ENCODE measurements around the gene ABCG1.
"Not testable (repeated sequence)": the region's sequence is repeated elsewhere in the genome, so short reads cannot be mapped to it uniquely, and the experiment has no call there.

ABCG1 gene

GRCh38 chr21:42218836-42219605 lies at the start of gene ABCG1:
ABCG1 (plus strand) TSS chr21:42219140; CDS start chr21:42219263, 123 bp downstream.
- in situ Hi-C loops (cut with MboI; ENCODE audit: low sequenced_read_pairs), result no loop called here

GRCh38 chr21:42169758-42170157 lies 49.2 kb upstream of the ABCG1 start:
- in situ Hi-C loops (cut with MboI; ENCODE audit: low sequenced_read_pairs), result loop anchor here (5.0 kb wide), 1 partner anchor 98 kb away; no protein-coding TSS in a partner anchor

- in situ Hi-C loops (cut with MboI; ENCODE audit: low sequenced_read_pairs), result loop anchor here (5.0 kb wide), 1 partner anchor 96 kb away; no protein-coding TSS in a partner anchor
Observed at GRCh38 chr21:42171091-42172053, 47.6 kb upstream of the ABCG1 start.

- in situ Hi-C loops (cut with MboI; ENCODE audit: low sequenced_read_pairs), result loop anchor here (5.0 kb wide), 1 partner anchor 94 kb away; no protein-coding TSS in a partner anchor
Observed at GRCh38 chr21:42172596-42173483, 46.1 kb upstream of the ABCG1 start.

DNA sequence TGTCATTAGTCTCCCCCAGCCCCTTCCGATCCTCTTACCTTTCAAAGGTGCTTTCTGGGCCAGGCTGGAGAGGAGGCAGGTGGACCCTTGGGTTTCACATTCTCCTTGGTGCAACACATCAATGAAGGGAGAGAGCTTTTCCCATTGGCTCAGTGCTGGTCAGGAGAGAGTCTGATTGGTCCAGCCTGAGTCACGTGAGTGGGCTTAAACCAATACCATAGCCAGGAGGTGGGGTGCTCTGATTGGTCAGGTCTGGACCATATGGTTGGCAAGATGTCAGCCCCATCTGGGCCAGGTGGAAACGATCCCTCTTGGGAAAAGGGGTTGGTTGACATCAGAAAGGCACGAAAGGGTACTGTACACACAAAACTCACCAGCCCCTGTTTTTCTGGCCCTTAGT lies 44.8 kb upstream of the ABCG1 start:
- in situ Hi-C loops (cut with MboI; ENCODE audit: low sequenced_read_pairs), result loop anchor here (5.0 kb wide), 1 partner anchor 93 kb away; no protein-coding TSS in a partner anchor

DNA sequence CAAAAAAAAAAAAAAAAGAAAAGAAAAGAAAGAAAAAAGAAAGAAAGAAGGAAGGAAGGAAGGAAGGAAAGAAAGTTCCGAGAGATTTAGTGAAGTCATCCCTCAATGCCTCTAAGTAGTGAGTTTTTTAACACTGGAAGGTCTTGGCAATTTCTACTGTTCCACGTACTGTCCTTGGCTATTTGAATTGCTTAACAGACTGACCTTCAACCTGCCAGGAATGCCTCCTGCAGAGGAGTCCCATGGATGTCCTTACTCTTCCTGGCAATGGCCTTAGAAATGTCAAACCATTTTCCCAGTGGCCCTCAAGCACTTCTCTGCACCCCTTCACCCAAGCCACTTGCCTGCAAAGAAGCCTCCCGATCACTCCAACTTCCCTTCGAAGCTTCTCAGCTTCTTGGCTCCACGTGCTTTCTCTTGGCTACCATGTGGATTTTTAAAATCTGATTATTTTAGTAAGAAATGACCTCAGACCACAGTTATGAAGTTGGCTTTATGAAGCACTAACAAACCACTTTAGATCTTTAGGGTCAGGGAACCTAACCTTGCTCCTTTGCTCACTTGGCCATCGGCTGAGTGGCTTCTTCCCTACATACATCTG lies 43.7 kb upstream of the ABCG1 start:
- in situ Hi-C loops (cut with MboI; ENCODE audit: low sequenced_read_pairs), result no loop called here

DNA sequence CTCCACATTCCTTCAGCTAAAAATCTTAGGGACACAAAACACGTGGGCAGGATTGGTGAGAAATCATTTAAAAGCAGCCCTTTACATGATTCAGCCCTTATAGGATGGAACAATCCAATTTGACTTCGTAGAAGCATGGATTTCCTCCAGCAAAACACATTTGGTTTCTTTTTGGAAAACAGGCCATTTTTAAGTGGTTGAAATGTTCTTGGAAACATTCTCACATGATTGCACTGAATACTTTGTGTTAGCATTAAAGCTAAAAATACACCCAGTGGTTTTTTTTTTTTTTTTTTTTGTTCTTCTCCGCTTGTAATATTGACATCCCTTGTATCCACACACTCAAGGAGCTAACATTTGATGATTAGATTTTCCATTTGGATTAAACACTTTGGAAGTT lies 42.1 kb upstream of the ABCG1 start:
- in situ Hi-C loops (cut with MboI; ENCODE audit: low sequenced_read_pairs), result no loop called here

- in situ Hi-C loops (cut with MboI; ENCODE audit: low sequenced_read_pairs), result no loop called here
Observed at GRCh38 chr21:42179316-42179715, 39.6 kb upstream of the ABCG1 start.

GRCh38 chr21:42180001-42180400 lies 38.9 kb upstream of the ABCG1 start:
- in situ Hi-C loops (cut with MboI; ENCODE audit: low sequenced_read_pairs), result not testable (repeated sequence)

- in situ Hi-C loops (cut with MboI; ENCODE audit: low sequenced_read_pairs), result no loop called here
Observed at GRCh38 chr21:42182713-42183371, 36.1 kb upstream of the ABCG1 start.

DNA sequence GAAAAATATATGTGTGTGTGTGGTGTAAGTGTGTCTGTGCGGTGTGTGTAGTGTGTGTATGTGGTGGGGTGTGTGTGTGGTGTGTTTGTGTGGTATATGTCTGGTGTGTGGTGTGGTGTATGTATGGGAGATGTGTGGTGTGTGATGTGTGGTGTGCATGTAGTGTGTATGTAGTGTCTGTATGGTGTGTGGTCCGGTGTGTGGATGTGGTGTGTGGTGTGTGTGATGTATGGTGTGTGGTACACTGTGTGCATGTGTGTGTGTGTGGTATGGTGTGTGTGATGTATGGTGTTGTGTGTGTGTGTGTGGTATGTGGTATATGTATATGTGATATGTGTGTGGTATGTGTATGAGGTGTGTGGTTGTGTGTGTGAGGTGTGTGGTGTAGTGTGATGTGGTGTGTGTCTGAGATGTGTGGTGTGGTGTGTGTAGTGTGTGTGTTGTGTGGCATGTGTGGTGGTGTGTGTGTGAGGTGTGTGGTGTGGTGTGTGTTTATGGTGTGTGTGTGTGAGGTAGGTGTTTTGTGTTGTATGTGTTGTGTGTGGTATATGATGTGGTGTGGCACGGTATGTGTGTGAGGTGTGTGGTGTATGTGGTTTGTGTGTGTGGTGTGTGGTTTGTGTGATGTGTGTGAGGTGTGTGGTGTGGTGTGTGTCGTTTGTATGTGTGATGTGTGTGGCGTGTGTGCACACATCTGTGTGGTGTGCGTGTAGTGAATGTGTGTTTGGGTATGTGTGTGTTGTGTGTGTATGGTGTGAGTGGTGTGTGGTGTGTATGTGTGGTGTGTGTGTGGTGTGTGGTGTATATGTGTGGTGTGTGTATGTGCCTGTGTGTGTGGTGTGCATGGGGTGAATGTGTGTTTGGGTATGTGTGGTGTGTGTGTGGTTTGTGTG lies 35.3 kb upstream of the ABCG1 start:
- in situ Hi-C loops (cut with MboI; ENCODE audit: low sequenced_read_pairs), result no loop called here

DNA sequence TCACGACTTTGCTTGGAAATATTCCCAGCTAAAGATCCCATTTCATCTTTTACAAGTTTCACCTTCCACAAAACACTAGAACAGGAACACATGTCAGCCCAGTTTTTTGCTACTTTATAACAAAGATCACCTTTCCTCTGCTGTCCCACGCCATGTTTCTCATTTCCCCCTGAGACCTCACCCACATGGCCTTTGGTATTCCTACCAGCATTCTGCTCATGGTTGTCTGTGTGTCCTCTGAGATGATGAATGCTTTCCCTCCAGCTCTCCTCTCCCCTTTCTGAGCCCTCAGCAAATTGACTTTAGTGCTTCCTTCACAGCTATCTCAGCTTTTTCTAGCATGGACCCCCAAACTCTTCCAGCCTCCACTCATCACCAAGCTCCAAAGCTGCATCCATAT lies 32.3 kb upstream of the ABCG1 start:
- in situ Hi-C loops (cut with MboI; ENCODE audit: low sequenced_read_pairs), result no loop called here

GRCh38 chr21:42187976-42188653 lies 30.8 kb upstream of the ABCG1 start:
- in situ Hi-C loops (cut with MboI; ENCODE audit: low sequenced_read_pairs), result no loop called here

DNA sequence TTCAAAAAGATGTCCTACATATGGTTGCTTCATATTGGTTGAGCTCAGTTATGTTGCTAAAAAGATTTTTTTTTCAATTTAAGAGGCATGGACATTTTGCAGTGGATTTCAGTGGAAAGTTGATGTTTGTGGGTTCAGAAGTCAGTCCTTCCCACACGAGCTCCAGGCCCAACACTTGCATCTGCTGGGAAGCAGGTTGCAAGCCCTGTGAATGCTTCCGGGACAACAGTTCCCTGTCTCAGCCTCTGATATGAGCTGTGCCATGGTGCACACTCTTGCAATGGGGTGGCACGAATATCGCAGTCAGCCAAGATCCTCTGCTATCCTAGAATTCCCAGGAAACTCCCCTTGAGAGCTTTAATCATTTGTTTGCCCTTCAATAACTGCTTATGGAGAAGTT lies 30.3 kb upstream of the ABCG1 start:
- in situ Hi-C loops (cut with MboI; ENCODE audit: low sequenced_read_pairs), result no loop called here

DNA sequence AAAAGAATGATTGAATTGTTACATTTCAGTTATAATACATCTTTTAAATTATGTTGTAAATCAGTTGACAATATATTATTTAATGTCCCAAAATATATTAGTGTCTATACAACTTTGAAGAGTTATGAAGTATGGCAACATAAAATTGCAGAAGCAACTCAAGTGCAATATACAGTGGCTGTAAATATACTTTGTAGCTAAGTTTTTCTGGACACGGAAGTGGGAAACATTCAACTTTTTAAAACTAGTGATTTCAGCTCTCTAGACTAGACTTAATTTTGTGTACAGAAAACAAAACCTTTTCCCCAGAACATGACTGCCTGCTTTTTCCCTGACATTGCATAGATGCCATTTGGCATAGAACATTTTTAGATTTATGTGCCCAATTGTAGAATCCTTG lies 29.5 kb upstream of the ABCG1 start:
- in situ Hi-C loops (cut with MboI; ENCODE audit: low sequenced_read_pairs), result no loop called here

GRCh38 chr21:42189860-42190485 lies 29.0 kb upstream of the ABCG1 start:
- in situ Hi-C loops (cut with MboI; ENCODE audit: low sequenced_read_pairs), result no loop called here

DNA sequence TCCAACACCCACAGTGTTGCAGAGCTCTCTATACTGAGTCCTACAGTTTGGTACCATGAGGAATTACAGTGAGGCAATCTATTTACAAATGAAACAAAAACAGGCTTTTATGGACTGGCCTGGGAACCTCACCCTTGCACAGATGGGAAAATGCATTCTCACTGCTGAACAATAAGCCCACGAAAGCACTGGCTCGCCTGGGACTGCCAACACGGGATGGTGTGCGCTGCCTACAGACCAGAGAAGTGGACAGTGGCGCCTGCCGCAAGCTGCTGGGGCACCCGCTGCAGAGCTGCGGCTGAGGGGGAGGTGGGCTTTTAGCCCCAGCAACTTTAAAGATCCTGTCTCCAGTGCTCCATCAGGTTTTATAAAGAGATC lies 28.5 kb upstream of the ABCG1 start:
- in situ Hi-C loops (cut with MboI; ENCODE audit: low sequenced_read_pairs), result no loop called here

DNA sequence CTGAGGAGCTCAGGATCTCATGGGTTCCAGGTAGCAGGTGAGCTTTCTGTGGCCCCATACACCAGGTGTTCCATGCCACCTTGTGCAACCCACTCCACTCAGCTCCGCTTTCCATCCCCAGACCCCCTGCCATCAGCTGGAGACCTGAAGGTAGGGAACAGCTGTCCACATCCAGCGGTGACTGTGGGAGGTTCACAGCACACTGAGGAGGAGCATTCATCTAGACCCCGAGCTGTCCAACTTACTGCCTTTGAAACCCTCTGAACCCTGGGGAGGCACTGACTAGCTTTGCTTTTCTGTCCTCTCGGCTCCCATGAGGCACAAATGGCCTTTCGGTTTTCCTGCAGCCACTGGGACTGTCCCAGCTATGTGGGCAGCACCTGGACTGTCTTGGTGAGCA lies 27.9 kb upstream of the ABCG1 start:
- in situ Hi-C loops (cut with MboI; ENCODE audit: low sequenced_read_pairs), result no loop called here

Measured in HL-60/S4 (cell line).